Epidermal melanocyte (primary cell): ENCODE data around the gene NANOS2.
A peak's percentile ranks its signal among the peaks of the same experiment; 100 is the strongest.

Source experiments
- DNase-seq: peaks from one replicate; pipeline ENCODE4 v3.0.0; 2011; ENCODE audit warnings: low spot score; ENCODE audit not compliant: insufficient read length

Gene NANOS2

GRCh38 chr19:45929247-45929646 lies 14.7 kb upstream of the NANOS2 start:
- DNase-seq = no peak

DNA sequence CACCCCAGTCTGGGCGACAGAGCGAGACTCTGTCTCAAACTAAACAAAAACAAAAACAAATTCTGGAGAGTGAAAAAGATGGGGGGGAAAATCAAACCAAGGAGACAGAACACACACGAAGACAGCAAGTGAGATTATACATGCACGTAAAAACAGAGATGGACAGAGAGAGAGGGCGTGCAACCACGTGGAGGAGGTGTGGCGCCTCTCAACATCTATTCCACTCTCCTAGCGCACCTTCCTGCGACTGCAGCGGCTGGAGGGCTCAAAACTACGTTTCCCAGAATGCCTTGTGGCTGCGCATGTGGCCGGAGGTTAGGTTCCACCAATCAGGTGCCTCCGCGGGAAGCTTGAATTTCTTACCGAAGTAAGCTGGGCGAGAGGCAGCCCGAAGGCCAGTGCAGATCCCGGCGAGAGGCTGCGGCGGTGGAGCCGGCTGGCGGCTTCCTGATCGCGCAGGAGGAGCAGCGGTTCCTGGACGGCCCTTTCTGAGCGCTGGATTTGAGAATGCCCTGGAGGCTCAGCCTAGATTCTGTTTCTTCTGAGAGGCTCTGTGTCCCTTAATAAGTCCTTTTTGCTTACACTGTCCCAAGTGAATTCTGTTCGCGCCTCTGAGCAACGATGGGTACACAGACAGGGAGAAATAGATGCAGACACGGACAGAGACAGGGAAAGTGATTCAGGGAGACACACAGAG lies 13.1 kb upstream of the NANOS2 start:
- DNase-seq = peak; percentile 99

GRCh38 chr19:45924891-45925447 lies 10.4 kb upstream of the NANOS2 start:
- DNase-seq = no peak

DNA sequence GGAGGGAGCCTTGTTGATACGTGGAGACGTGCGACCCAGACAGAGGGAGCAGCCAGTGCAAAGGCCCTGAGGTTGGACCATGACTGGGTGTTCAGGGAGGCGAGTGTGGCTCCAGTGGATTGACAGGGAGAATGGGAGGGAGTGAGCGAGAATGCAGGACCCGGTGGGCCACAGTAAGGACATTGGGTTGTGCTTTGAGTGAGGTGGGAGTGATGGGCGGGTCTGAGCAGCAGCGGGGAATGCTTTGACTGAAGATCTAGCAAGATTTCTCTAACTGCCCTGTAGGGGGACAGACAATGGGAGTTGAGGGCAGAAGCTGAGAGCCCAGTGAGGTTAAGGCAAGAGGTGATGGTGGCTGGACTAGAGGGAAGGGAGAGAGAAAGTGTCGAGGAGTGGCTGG lies 7.7 kb upstream of the NANOS2 start:
- no peak for DNase-seq

- no peak for DNase-seq
These were observed 5.9 kb upstream of the NANOS2 start for GRCh38 chr19:45920458-45920857.

DNA sequence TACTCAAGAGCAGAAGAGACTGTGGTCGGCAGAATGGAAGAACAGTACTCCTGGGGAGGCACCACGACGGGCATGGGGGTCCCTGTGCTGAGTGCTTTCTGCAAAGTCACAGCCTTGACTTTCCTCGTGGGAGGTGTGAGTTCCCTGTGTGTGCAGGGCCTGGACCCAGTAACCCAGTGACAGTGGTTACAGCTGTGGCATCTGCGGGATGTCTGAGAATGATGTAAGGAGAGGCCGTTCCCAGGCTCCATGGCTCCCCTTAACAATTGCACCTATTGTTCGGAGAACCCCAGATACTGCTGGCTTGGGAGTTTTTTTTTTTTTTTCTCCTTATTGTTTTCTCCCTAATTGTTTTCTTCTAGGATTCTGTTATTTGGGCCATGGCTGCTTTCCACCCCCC lies 5.1 kb upstream of the NANOS2 start:
- DNase-seq = no peak

DNA sequence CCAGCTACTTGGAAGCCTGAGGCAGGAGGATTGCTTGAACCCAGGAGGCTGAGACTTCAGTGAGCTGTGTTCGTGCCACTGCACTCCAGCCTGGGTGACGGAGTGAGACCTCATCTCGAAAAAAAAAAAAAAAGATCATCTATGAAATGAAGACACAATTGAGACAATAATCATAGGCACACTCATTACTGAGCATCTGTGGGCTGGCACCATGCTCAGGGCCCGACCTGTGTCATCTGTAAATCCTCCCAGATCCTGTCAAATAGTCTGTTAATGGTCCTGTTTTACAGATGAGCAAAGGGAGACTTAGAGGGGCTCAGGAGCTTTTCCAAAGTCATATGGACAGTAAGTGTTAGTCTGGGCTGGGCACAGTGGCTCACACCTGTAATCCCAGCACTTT lies 4.1 kb upstream of the NANOS2 start:
- DNase-seq = no peak

DNA sequence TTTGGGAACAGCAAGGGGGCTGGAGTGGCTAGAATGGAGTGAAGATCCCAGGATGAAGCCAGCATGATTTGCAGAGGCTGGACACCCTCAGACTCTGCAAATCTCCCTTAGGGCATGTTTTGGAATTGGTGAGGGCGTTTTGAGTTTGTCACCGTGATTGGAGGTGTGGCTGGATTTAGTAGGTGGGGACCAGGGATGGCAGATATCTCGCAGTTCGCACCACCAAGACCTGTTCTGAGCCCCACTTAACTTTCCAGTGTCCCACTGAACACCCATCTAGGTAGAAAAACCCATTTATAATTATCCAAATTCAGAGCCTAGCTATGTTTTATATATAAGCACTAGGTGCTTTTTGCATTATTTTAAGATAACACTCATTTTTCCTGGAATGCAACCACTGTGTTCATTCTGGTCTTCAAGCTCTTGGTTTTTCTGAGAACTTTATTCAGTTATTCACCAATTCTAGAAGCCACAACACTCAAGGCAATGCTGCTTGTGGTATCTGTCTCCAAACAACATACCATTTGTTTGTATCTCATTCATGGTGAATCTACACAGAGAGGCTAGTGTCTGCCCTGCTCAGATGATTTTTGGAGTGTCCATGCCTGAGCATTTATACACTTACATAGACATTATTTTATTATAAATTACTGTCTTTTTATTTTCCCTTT lies 3.0 kb upstream of the NANOS2 start:
- DNase-seq = peak; percentile 87

DNA sequence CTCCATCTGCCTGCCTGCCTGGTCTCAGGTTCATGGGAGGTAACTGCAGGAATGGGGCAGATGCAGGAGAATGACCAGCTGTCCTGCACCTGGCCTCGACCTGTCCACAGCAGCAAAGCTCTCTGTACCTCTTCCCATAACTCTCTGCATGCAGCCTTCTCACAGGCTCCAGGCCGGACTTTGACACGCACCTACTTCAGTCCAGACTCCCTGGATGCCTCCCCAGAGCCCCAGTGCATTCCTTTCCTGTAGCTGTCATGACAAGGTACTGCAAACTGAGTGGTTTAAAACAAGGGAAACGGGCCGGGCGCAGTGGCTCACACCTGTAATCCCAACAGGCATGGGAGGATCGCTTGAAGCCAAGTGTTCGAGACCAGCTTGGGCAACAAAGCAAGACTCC lies 3.3 kb downstream of the NANOS2 start:
- no peak for DNase-seq

GRCh38 chr19:45908956-45909355 lies 5.6 kb downstream of the NANOS2 start:
- no peak for DNase-seq

DNA sequence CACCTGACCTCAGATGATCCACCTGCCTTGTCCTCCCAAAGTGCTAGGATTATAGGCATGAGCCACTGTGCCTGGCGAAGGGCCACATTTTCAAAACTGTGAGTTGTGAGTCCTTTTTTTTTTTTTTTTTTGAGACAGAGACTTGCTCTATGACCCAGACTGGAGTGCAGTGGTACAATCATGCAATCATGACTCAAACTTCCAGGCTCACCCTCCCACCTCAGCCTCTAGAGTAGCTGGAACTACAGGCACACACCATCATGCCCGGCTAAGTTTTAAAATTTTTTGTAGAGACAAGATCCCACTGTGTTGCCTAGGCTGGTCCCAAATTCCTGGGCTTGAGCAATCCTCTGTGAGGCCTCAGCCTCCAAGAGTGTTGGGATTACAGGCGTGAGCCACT lies 8.4 kb downstream of the NANOS2 start:
- DNase-seq = no peak

GRCh38 chr19:45905011-45905410 lies 9.6 kb downstream of the NANOS2 start:
- no peak for DNase-seq

GRCh38 chr19:45902651-45903625 lies 11.6 kb downstream of the NANOS2 start:
- peak; percentile 99 for DNase-seq

- peak; percentile 13 for DNase-seq
These were observed 12.5 kb downstream of the NANOS2 start, which contains the start of gene MYPOP for GRCh38 chr19:45901912-45902650. Gene MYPOP, minus strand, starts transcription at chr19:45902613. Its CDS starts 840 bp downstream, at chr19:45901773.

DNA sequence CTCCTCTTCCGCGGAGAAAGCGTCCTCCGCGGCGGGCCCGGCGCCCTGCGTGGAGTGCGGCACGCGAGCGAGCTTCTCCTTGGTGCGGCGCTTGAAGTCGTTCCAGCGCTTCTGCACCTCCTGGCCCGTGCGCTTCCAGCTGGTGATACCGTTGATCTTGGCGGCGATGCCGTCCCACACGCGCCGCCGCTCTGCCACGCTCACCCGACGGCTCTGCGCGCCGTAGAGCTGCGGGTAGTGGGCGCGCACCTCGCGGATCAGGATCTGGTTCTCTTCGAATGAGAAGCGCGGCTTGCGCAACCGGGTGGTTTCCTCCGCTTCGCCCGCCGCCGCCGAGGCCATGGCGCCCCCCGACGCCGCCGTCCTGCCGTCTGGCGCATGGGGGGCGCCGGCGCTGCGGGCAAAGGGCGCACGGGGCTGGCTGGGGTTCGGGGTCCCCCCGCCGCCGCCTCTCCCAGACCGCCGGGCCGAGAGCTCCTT lies 13.1 kb downstream of the NANOS2 start:
- DNase-seq = peak; percentile 29

DNA sequence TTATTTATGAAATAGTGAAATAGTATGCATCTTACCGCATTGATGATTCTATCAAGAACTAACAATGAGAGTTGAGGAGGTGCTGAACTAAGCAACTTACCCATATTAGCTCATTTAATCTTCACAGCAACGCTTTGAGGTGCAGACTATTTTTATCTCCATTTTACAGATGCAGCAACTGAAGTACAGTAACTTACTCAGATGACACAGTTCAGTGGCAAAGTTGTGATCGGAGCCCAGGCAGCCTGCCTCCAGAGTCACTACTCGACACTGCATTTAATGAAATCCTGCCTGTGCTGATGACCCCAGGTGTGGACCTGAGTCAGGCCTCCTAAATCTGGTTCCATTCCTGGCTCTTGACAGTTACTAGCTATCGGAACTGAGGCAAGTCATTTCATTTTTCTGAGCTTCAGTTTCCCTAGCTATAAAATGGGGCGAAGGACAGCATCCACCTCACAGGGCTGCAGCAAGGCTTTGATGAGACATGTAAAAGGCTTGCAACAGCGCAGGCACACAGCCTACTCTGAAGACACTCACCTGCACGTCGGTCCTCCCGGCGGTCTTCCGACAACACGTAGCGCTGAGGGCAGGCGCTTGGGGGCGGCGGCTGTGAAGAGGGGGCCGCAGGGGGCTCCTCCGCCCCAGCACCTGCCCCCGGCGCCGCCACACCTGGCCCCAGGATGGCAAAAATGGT lies 13.7 kb downstream of the NANOS2 start:
- peak; percentile 9 for DNase-seq

DNA sequence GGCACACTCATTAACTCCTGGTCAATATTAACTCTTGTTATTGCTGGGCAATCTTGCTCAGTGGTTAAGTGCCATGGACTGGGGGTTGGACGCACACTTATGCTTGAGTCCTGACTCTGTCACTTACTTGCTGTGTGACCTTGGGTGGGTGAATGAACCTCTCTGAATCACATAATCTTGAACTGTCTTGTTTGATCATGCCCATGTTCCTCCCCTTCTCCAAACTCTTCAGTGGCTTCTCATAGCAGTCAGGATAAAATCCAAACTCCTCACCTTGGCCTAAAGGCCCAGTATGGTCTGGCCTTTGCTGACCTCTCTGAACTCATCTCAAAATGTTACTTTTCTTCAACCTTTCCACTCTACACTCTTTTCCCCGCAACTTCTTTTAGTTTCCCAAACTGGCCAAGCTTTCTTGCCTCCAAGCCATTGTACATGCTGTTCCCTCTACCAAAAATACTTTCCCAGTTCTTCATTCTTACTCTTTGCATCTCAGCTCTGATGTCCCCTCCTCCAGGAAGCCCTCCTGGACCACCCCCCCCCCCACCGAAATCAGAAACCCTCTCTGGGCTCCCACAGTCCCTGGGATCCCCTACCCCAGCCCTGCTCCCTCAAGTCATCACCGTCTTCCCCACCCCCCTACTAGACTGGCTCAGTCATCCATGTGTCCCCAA lies 14.5 kb downstream of the NANOS2 start:
- DNase-seq = no peak

GRCh38 chr19:45899253-45899652 lies 15.3 kb downstream of the NANOS2 start:
- no peak for DNase-seq

GRCh38 chr19:45897261-45897812 lies 17.2 kb downstream of the NANOS2 start:
- no peak for DNase-seq
